ENCODE data around the gene VDAC1. TPM values are rescaled to one million over a fixed set of nuclear protein-coding genes. Genes with fewer than 3 reads are reported as not detected.

VDAC1 gene
- total RNA-seq, 4 donors from 2014 or later, result 151 to 220 (median 188) TPM

- Histone ChIP-seq H3K27ac (no peak overlapping the region), H3K36me3 (peaks cover 18 to 86% (median 44%) of the 10 kb centered on the region in 3 donors), H3K9me3 (no peaks in the 10 kb centered on the region), H3K27me3 (no peaks in the 10 kb centered on the region), H3K4me3 (no peak overlapping the region), H3K4me1 (peaks cover 0 to 32% (median 14%) of the 10 kb centered on the region in 3 donors)
- DNase-seq, result no peak
- intact Hi-C loops (cut with DNase I), result no loop called here
- TF ChIP-seq POLR2A (IDR thresholded peaks at IDR 0.05) (no peak), CTCF (IDR thresholded peaks at IDR 0.05) (no peak)
- WGBS, 2 donors, result 76 to 83% methylated on average over 6 of the region's 6 CpGs
Measured at GRCh38 chr5:133974142-133974541, 30.6 kb downstream of the VDAC1 start.

GRCh38 chr5:133970325-133970909, 34.4 kb downstream of the VDAC1 start:
- 79 to 82% methylated on average over 2 of the region's 2 CpGs for WGBS, 2 donors
- Histone ChIP-seq H3K36me3 (peaks cover 12 to 54% (median 17%) of the 10 kb centered on the region in 3 donors), H3K4me1 (peaks cover 11 to 36% (median 13%) of the 10 kb centered on the region in 3 donors), H3K27ac (peak overlapping the region in 2 of 4 donors; percentile 6 to 93), H3K4me3 (no peak overlapping the region), H3K27me3 (no peaks in the 10 kb centered on the region), H3K9me3 (no peaks in the 10 kb centered on the region)
- no peak for DNase-seq
- TF ChIP-seq POLR2A (IDR thresholded peaks at IDR 0.05) (no peak), CTCF (IDR thresholded peaks at IDR 0.05) (no peak)
- intact Hi-C loops (cut with DNase I), result no loop called here

GRCh38 chr5:133969654-133970324, 35.0 kb downstream of the VDAC1 start:
- intact Hi-C loops (cut with DNase I), result no loop called here
- no peak overlapping the region for H3K4me3 ChIP-seq
- 81 to 85% methylated on average over 7 of the region's 7 CpGs for WGBS, 2 donors
- H3K27me3 ChIP-seq, result no peaks in the 10 kb centered on the region
- peaks cover 5 to 48% (median 11%) of the 10 kb centered on the region in 3 donors for H3K36me3 ChIP-seq
- DNase-seq, result no peak
- H3K4me1 ChIP-seq, result peaks cover 11 to 36% (median 13%) of the 10 kb centered on the region in 3 donors
- H3K27ac ChIP-seq, result peak overlapping the region in 3 of 4 donors; percentile 5 to 93 (median 6)
- no peak for TF ChIP-seq CTCF (IDR thresholded peaks at IDR 0.05)
- TF ChIP-seq POLR2A (IDR thresholded peaks at IDR 0.05), result no peak
- H3K9me3 ChIP-seq, result no peaks in the 10 kb centered on the region

GRCh38 chr5:133968204-133968980, 36.4 kb downstream of the VDAC1 start, which contains the start of gene C5orf15:
C5orf15 (minus strand) TSS chr5:133968625; CDS start chr5:133968584, 41 bp downstream.
- peak within 1 kb of the TSS; percentile 89 to 93 (median 92) for H3K27ac ChIP-seq
- TF ChIP-seq CTCF (IDR thresholded peaks at IDR 0.05) (peak in 5 of 6 experiments; percentile 22 to 41 (median 30)), POLR2A (IDR thresholded peaks at IDR 0.05) (peak in 3 of 4 donors; percentile 43 to 79 (median 76))
- 0 to 1% methylated on average over 20 to 23 of the region's 48 CpGs for WGBS, 2 donors
- H3K4me1 ChIP-seq, result peaks cover 11 to 36% (median 13%) of the 10 kb centered on the region in 3 donors
- intact Hi-C loops (cut with DNase I), result no loop called here
- H3K27me3 ChIP-seq, result no peaks in the 10 kb centered on the region
- no peaks in the 10 kb centered on the region for H3K9me3 ChIP-seq
- peak within 1 kb of the TSS; percentile 72 to 92 (median 88) for H3K4me3 ChIP-seq
- DNase-seq, result peak; percentile 70
- peaks cover 0 to 38% (median 0%) of the 10 kb centered on the region in 3 donors for H3K36me3 ChIP-seq

All from esophagus squamous epithelium (tissue), 5 donors.